Endothelial cell of umbilical vein (primary cell): ENCODE data around the gene E2F4. TPM values are rescaled to one million over a fixed set of nuclear protein-coding genes. Genes with fewer than 3 reads are reported as not detected.

ENCODE experiments used
- BruUV-seq: library from RNA; stranded (reverse); fragments of 400-500 nt; replicated peaks from 2 replicates; lab custom pipeline; 2021; lab: Mats Ljungman, UMichigan
- CTCF ChIA-PET: fragments of 300-600, 350-600 bp; sonication (Branson Sonifier 250); formaldehyde crosslinking; loops from one replicate; lab custom pipeline; 2021; ENCODE audit warnings: antibody characterized with exemption, inconsistent platforms; lab: Charles Lee
- POLR2A ChIA-PET: fragments of 300-600, 350-600 bp; sonication (Branson Sonifier 250); formaldehyde crosslinking; loops from one replicate; lab custom pipeline; 2021; ENCODE audit warnings: antibody characterized with exemption, inconsistent platforms; lab: Charles Lee
- DNase-seq: peaks from one replicate; pipeline ENCODE4 v3.0.0-alpha.2; 2011; ENCODE audit warnings: low read depth, low spot score
- FAIRE-seq: peaks from 2 replicates; lab custom pipeline; 2011; peaks lifted over from hg19 to GRCh38; lab: Jason Lieb, UNC
- H2AFZ ChIP-seq: 2 replicates; pipeline ENCODE4 v1.6.0; 2012; ENCODE audit warnings: low read depth, low read length, control low read depth, inconsistent platforms
- H3K27ac ChIP-seq: 2 replicates; pipeline ENCODE4 v1.5.1; 2011; ENCODE audit warnings: low read depth, mild to moderate bottlenecking, control low read depth, low read length, moderate library complexity; ENCODE audit not compliant: insufficient read depth
- H3K27me3 ChIP-seq, 2 experiments: 2 replicates each; pipeline versions ENCODE4 v1.6.0 to v1.6.1; 2011; ENCODE audit warnings: low read length in 2 of 2, mixed read lengths in 1 of 2; ENCODE audit not compliant: control insufficient read depth in 2 of 2, insufficient read depth in 2 of 2
- H3K36me3 ChIP-seq, 2 experiments: 2 replicates in 1 of 2; 3 replicates in 1 of 2; pipeline ENCODE4 v1.5.1; 2011; ENCODE audit warnings: low read length in 2 of 2, mild to moderate bottlenecking in 1 of 2, moderate library complexity in 1 of 2; ENCODE audit not compliant: control insufficient read depth in 2 of 2, insufficient read depth in 2 of 2; ENCODE audit errors: extremely low read depth in 1 of 2
- H3K4me1 ChIP-seq: 3 replicates; pipeline ENCODE4 v1.5.1; 2011; ENCODE audit warnings: mild to moderate bottlenecking, low read length; ENCODE audit not compliant: control insufficient read depth, insufficient read depth; ENCODE audit errors: extremely low read depth
- H3K4me2 ChIP-seq: 2 replicates; pipeline ENCODE4 v1.6.1; 2011; ENCODE audit warnings: low read length, control low read depth, mixed read lengths; ENCODE audit not compliant: insufficient read depth
- H3K4me3 ChIP-seq, 3 experiments: fragments of 200-600 bp in 1 of 3; sonication (generic), shearing (Covaris generic) in 1 of 3; replicated peaks in 1 of 3; 2 replicates each; pipeline ENCODE4 v1.5.1; 2011 to 2016; ENCODE audit warnings: control low read depth in 3 of 3, low read length in 3 of 3, mild to moderate bottlenecking in 2 of 3, inconsistent platforms in 1 of 3, low read depth in 1 of 3, moderate library complexity in 1 of 3; ENCODE audit not compliant: insufficient read depth in 1 of 3
- H3K79me2 ChIP-seq: 2 replicates; pipeline ENCODE4 v1.6.0; 2012; ENCODE audit warnings: low read length, inconsistent platforms; ENCODE audit not compliant: control insufficient read depth, insufficient read depth
- H3K9ac ChIP-seq: replicated peaks from 2 replicates; pipeline ENCODE3; 2011; ENCODE audit warnings: low read length, control low read depth; ENCODE audit not compliant: insufficient read depth; ENCODE audit errors: extremely low read depth
- H3K9me1 ChIP-seq: replicated peaks from 3 replicates; pipeline ENCODE4 v1.6.0; 2011; ENCODE audit warnings: mild to moderate bottlenecking, low read length; ENCODE audit not compliant: control insufficient read depth, insufficient read depth; ENCODE audit errors: extremely low read depth
- H3K9me3 ChIP-seq: replicated peaks from 2 replicates; pipeline ENCODE4 v1.5.1; 2012; ENCODE audit warnings: low read length, inconsistent platforms; ENCODE audit not compliant: control insufficient read depth, insufficient read depth
- H4K20me1 ChIP-seq: replicated peaks from 2 replicates; pipeline ENCODE3; 2011; ENCODE audit warnings: mild to moderate bottlenecking, low read length; ENCODE audit not compliant: control insufficient read depth, insufficient read depth; ENCODE audit errors: extremely low read depth
- EZH2 ChIP-seq: IDR thresholded peaks from 2 replicates; pipeline ENCODE4 v1.6.1; 2012; ENCODE audit warnings: borderline replicate concordance, low read depth, mild to moderate bottlenecking, moderate library complexity, low read length, inconsistent platforms; ENCODE audit not compliant: severe bottlenecking
- FOS ChIP-seq: IDR thresholded peaks from 2 replicates; pipeline ENCODE4 v1.6.1; 2011; ENCODE audit warnings: mild to moderate bottlenecking, low read length, moderate library complexity, borderline replicate concordance; ENCODE audit not compliant: insufficient read depth
- GATA2 ChIP-seq: IDR thresholded peaks from 2 replicates; pipeline ENCODE4 v1.7.0; 2011; ENCODE audit warnings: low read depth, mild to moderate bottlenecking, moderate library complexity, mixed read lengths, low read length; ENCODE audit not compliant: insufficient read length, insufficient read depth
- JUN ChIP-seq: IDR thresholded peaks from 2 replicates; pipeline ENCODE4 v1.6.1; 2011; ENCODE audit warnings: borderline replicate concordance, low read depth; ENCODE audit not compliant: insufficient read length, insufficient read depth
- MYC ChIP-seq: IDR thresholded peaks from one replicate; pipeline ENCODE4 v1.6.1; 2011; ENCODE audit warnings: mild to moderate bottlenecking, low read depth, low read length
- POLR2A ChIP-seq: IDR thresholded peaks from 2 replicates; pipeline ENCODE4 v1.6.1; 2012; ENCODE audit warnings: low read depth, mild to moderate bottlenecking, control low read depth, low read length
- POLR2AphosphoS5 ChIP-seq: IDR thresholded peaks from 2 replicates; pipeline ENCODE4 v1.6.1; 2012; ENCODE audit warnings: low read depth, mild to moderate bottlenecking, control low read depth, low read length, moderate library complexity; ENCODE audit not compliant: insufficient read depth
- dilution Hi-C: fragments of 300-500 bp; cut with MboI; formaldehyde crosslinking; loops from one replicate; pipeline ENCODE4 v1.15.0; 2019; ENCODE audit warnings: low sequenced_read_pairs; ENCODE audit not compliant: extremely low pct_ligation_motif_present
- intact Hi-C: fragments of 100-400 bp; cut with micrococcal nuclease; formaldehyde crosslinking; loops from one replicate; pipeline ENCODE4 v1.10.0; 2022
- polyA plus RNA-seq, 4 experiments: library from polyadenylated mRNA; depleted of rRNA in 3 of 4; stranded (reverse) in 3 of 4; unstranded in 1 of 4; fragments of >200 nt; gene quantifications; 2 replicates each; pipeline versions ENCODE4 v1.2.1 to v1.2.3, GENCODE V29; 2011 to 2012; ENCODE audit warnings: missing spikeins in 1 of 4
- total RNA-seq: library from RNA; stranded (reverse); gene quantifications from 2 replicates; pipeline ENCODE4 v1.2.3, GENCODE V29; 2021
- TF ChIP-seq, protein P1 (sequence below), 2 donors: IDR thresholded peaks; 1 replicate in 1 of 2; 2 replicates in 1 of 2; pipeline ENCODE4 v1.5.1; 2011; ENCODE audit warnings: low read length in 2 of 2, mild to moderate bottlenecking in 2 of 2, moderate library complexity in 2 of 2, control low read depth in 1 of 2, inconsistent platforms in 1 of 2, low read depth in 1 of 2; ENCODE audit not compliant: insufficient read depth in 1 of 2; ENCODE audit errors: extremely low read depth in 1 of 2
- TF ChIP-seq, protein P2 (sequence below): IDR thresholded peaks from 2 replicates; pipeline ENCODE4 v1.6.1; 2011; ENCODE audit not compliant: insufficient read depth, insufficient read length

The E2F4 gene
- total and polyA plus RNA-seq, 2 donors (not counting 3 experiments of a cell fraction or from before 2014, with no cell fraction given): 112 to 168 TPM

DNA sequence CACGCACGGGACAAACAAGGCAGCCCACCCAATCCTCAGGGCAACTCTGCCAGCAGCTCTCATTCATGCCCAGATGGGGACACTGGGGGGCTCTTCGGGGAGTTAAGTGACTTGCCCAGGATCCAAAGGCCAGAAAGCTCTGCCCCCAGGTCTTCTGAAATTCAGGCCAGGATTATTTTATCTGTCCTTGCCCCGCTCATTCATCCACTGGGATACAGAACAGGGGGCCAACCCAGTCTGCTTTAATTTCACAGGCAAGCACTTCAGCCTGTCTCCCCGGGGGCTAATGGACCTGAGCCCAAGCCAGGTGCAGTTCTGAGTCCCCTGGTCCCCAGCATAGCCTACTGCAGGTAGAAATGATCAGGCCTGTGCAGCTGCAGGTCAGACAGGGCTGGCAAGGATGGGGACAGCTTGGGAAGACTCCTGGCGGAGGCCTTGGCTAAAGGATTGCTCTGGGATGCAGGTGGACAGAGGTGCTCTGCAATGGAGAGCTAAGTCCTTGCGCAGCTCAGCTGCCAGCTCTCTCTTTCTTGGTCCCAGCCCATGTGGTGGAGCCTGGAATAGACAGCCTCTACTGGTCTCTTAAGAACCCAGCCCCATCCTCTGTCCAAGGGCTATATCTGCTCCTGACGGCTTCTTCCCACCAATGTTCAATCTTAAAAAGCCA lies 40.4 kb upstream of the E2F4 start:
- H3K36me3 ChIP-seq: peaks cover 0 to 9% of the 10 kb centered on the region in 2 experiments
- dilution Hi-C loops (no loop called here), intact Hi-C loops (no loop called here)
- H4K20me1 ChIP-seq: no peaks in the 10 kb centered on the region
- ChIA-PET POLR2A (interaction anchor here (0.6 to 1.0 kb wide), 2 partner anchors 11 to 27 kb away, joined by 4 to 9 read pairs; no protein-coding TSS in a partner anchor), CTCF (interaction anchor here (1.0 to 8.2 kb wide), 9 partner anchors 21 to 197 kb away, joined by 3 to 302 read pairs (median 3); partner anchors contain the start of gene CES3)
- no peaks in the 10 kb centered on the region for H3K79me2 ChIP-seq
- FAIRE-seq: no peak
- peaks cover 0 to 7% of the 10 kb centered on the region in 2 experiments for H3K27me3 ChIP-seq
- H3K9me1 ChIP-seq: no peaks in the 10 kb centered on the region
- no peak overlapping the region for H3K4me2 ChIP-seq
- no peak for DNase-seq
- no peak for TF ChIP-seq POLR2AphosphoS5
- no peak for TF ChIP-seq GATA2
- TF ChIP-seq MYC: no peak
- TF ChIP-seq, protein P1, sequence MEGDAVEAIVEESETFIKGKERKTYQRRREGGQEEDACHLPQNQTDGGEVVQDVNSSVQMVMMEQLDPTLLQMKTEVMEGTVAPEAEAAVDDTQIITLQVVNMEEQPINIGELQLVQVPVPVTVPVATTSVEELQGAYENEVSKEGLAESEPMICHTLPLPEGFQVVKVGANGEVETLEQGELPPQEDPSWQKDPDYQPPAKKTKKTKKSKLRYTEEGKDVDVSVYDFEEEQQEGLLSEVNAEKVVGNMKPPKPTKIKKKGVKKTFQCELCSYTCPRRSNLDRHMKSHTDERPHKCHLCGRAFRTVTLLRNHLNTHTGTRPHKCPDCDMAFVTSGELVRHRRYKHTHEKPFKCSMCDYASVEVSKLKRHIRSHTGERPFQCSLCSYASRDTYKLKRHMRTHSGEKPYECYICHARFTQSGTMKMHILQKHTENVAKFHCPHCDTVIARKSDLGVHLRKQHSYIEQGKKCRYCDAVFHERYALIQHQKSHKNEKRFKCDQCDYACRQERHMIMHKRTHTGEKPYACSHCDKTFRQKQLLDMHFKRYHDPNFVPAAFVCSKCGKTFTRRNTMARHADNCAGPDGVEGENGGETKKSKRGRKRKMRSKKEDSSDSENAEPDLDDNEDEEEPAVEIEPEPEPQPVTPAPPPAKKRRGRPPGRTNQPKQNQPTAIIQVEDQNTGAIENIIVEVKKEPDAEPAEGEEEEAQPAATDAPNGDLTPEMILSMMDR (IDR thresholded peaks at IDR 0.05; ENCODE audit: extremely low read depth in 1 of 2, insufficient read depth in 1 of 2, low read depth in 1 of 2, low read length in 2 of 2): no peak
- TF ChIP-seq POLR2A: no peak
- no peak for TF ChIP-seq JUN
- no peak for TF ChIP-seq FOS
- TF ChIP-seq, protein P2, sequence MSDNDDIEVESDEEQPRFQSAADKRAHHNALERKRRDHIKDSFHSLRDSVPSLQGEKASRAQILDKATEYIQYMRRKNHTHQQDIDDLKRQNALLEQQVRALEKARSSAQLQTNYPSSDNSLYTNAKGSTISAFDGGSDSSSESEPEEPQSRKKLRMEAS: no peak
- TF ChIP-seq EZH2: no peak
- H3K27ac ChIP-seq: no peak overlapping the region
- no peak overlapping the region for H3K4me3 ChIP-seq
- no peak overlapping the region for H3K9ac ChIP-seq
- H3K9me3 ChIP-seq: no peaks in the 10 kb centered on the region
- no peak overlapping the region for H2AFZ ChIP-seq
- BruUV-seq: TSS peak; percentile 5
- H3K4me1 ChIP-seq: peaks cover 3% of the 10 kb centered on the region
